Esophagus (tissue), 2 donors: ENCODE measurements around the gene EPN2. TPM values are rescaled to one million over a fixed set of nuclear protein-coding genes. Genes with fewer than 3 reads are reported as not detected.
A peak's percentile ranks its signal among the peaks of the same experiment; 100 is the strongest.

Experiments used
- H3K27ac ChIP-seq, 2 donors: one replicate each; pipeline ENCODE4 v1.5.1; 2013; ENCODE audit warnings: low read depth in 2 of 2, mild to moderate bottlenecking in 2 of 2, inconsistent platforms in 1 of 2, low read length in 1 of 2, moderate library complexity in 1 of 2
- H3K27me3 ChIP-seq, 2 donors: one replicate each; pipeline ENCODE4 v1.6.1; 2013; ENCODE audit warnings: low read length in 2 of 2, control low read depth in 1 of 2, mild to moderate bottlenecking in 1 of 2; ENCODE audit not compliant: insufficient read depth in 2 of 2, control insufficient read depth in 1 of 2
- H3K36me3 ChIP-seq, 2 donors: one replicate each; pipeline ENCODE4 v1.6.1; 2013; ENCODE audit warnings: low read length in 1 of 2; ENCODE audit not compliant: control insufficient read depth in 2 of 2, insufficient read depth in 2 of 2
- H3K4me1 ChIP-seq, 2 donors: one replicate each; pipeline ENCODE4 v1.6.1; 2013; ENCODE audit warnings: low read length in 1 of 2; ENCODE audit not compliant: control insufficient read depth in 2 of 2, insufficient read depth in 2 of 2
- H3K4me3 ChIP-seq, 2 donors: one replicate each; pipeline ENCODE4 v1.5.1; 2013; ENCODE audit warnings: low read length in 2 of 2, mild to moderate bottlenecking in 2 of 2, low read depth in 1 of 2, moderate library complexity in 1 of 2
- H3K9me3 ChIP-seq, 2 donors: one replicate each; pipeline ENCODE4 v1.6.1; 2013; ENCODE audit warnings: mild to moderate bottlenecking in 2 of 2, low read depth in 1 of 2, low read length in 1 of 2, moderate library complexity in 1 of 2; ENCODE audit not compliant: control insufficient read depth in 2 of 2, insufficient read depth in 1 of 2
- whole genome bisulfite sequencing, 2 donors: extraction: QIAGEN DNeasy Blood & Tissue Kit; methylation state at CpG; one replicate each; pipeline ENCODE4 v1.1.7; 2013; 5-methylcytosine and 5-hydroxymethylcytosine counted together
- polyA plus RNA-seq, 2 donors: library from polyadenylated mRNA; stranded (reverse); fragments of 200-250 nt; gene quantifications; one replicate each; pipeline ENCODE4 v1.2.3, GENCODE V29; 2013
- donor health status: healthy with polysubstance abuse.
- donor health status: Bipolar disorder and iron deficiency.

EPN2 gene
- polyA plus RNA-seq, 2 donors, result 27.9 to 44.7 TPM

GRCh38 chr17:19304751-19305150 lies 67.6 kb downstream of the EPN2 start:
- Histone ChIP-seq H3K27me3 (no peaks in the 10 kb centered on the region), H3K4me1 (peaks cover 2 to 17% of the 10 kb centered on the region in 2 donors), H3K36me3 (peaks cover 3 to 27% of the 10 kb centered on the region in 2 donors), H3K4me3 (no peak overlapping the region), H3K27ac (peak overlapping the region in 1 of 2 donors; percentile 66), H3K9me3 (no peaks in the 10 kb centered on the region)
- 94 to 96% methylated on average over 5 of the region's 5 CpGs for whole genome bisulfite sequencing, 2 donors

- peaks cover 3 to 30% of the 10 kb centered on the region in 2 donors for H3K36me3 ChIP-seq
- H3K9me3 ChIP-seq, result no peaks in the 10 kb centered on the region
- H3K4me1 ChIP-seq, result peaks cover 2 to 14% of the 10 kb centered on the region in 2 donors
- H3K27ac ChIP-seq, result no peak overlapping the region
- no peak overlapping the region for H3K4me3 ChIP-seq
- WGBS, 2 donors, result 85 to 88% methylated on average over 5 of the region's 5 CpGs
- no peaks in the 10 kb centered on the region for H3K27me3 ChIP-seq
Observed at GRCh38 chr17:19305256-19305655, 68.1 kb downstream of the EPN2 start.

- 91 to 93% methylated on average over 5 of the region's 5 CpGs for WGBS, 2 donors
- Histone ChIP-seq H3K4me1 (peaks cover 2 to 12% of the 10 kb centered on the region in 2 donors), H3K27ac (no peak overlapping the region), H3K27me3 (no peaks in the 10 kb centered on the region), H3K4me3 (no peak overlapping the region), H3K36me3 (peaks cover 3 to 29% of the 10 kb centered on the region in 2 donors), H3K9me3 (no peaks in the 10 kb centered on the region)
Observed at GRCh38 chr17:19305761-19306159, 68.6 kb downstream of the EPN2 start.

GRCh38 chr17:19306160-19307111 lies 69.3 kb downstream of the EPN2 start:
- Histone ChIP-seq H3K27me3 (no peaks in the 10 kb centered on the region), H3K9me3 (no peaks in the 10 kb centered on the region), H3K27ac (no peak overlapping the region), H3K36me3 (peaks cover 3 to 29% of the 10 kb centered on the region in 2 donors), H3K4me3 (no peak overlapping the region), H3K4me1 (peaks cover 2 to 10% of the 10 kb centered on the region in 2 donors)
- WGBS, 2 donors, result 58 to 59% methylated on average over 10 of the region's 10 CpGs

GRCh38 chr17:19307521-19307920 lies 70.4 kb downstream of the EPN2 start:
- Histone ChIP-seq H3K27me3 (no peaks in the 10 kb centered on the region), H3K27ac (no peak overlapping the region), H3K4me3 (no peak overlapping the region), H3K36me3 (peaks cover 3 to 38% of the 10 kb centered on the region in 2 donors), H3K9me3 (no peaks in the 10 kb centered on the region), H3K4me1 (peaks cover 2 to 6% of the 10 kb centered on the region in 2 donors)
- WGBS, 2 donors, result 94 to 97% methylated on average over 10 of the region's 10 CpGs

- WGBS, 2 donors, result 81 to 92% methylated on average over 8 of the region's 8 CpGs
- H3K27me3 ChIP-seq, result no peaks in the 10 kb centered on the region
- no peak overlapping the region for H3K27ac ChIP-seq
- peaks cover 2 to 6% of the 10 kb centered on the region in 2 donors for H3K4me1 ChIP-seq
- no peaks in the 10 kb centered on the region for H3K9me3 ChIP-seq
- H3K36me3 ChIP-seq, result peaks cover 10 to 38% of the 10 kb centered on the region in 2 donors
- no peak overlapping the region for H3K4me3 ChIP-seq
Observed at GRCh38 chr17:19308398-19308797, 71.2 kb downstream of the EPN2 start.

- H3K4me1 ChIP-seq, result peaks cover 2 to 5% of the 10 kb centered on the region in 2 donors
- WGBS, 2 donors, result 73 to 84% methylated on average over 5 of the region's 5 CpGs
- H3K27me3 ChIP-seq, result no peaks in the 10 kb centered on the region
- peaks cover 10 to 35% of the 10 kb centered on the region in 2 donors for H3K36me3 ChIP-seq
- H3K27ac ChIP-seq, result no peak overlapping the region
- no peak overlapping the region for H3K4me3 ChIP-seq
- H3K9me3 ChIP-seq, result no peaks in the 10 kb centered on the region
Observed at GRCh38 chr17:19309701-19310100, 72.5 kb downstream of the EPN2 start.

- peaks cover 8 to 33% of the 10 kb centered on the region in 2 donors for H3K36me3 ChIP-seq
- no peak overlapping the region for H3K4me3 ChIP-seq
- no peaks in the 10 kb centered on the region for H3K9me3 ChIP-seq
- 76 to 82% methylated on average over 4 of the region's 4 CpGs for WGBS, 2 donors
- peaks cover 2 to 4% of the 10 kb centered on the region in 2 donors for H3K4me1 ChIP-seq
- no peak overlapping the region for H3K27ac ChIP-seq
- no peaks in the 10 kb centered on the region for H3K27me3 ChIP-seq
Observed at GRCh38 chr17:19310151-19310550, 73.0 kb downstream of the EPN2 start.

GRCh38 chr17:19311016-19311415 lies 73.8 kb downstream of the EPN2 start:
- H3K27ac ChIP-seq, result no peak overlapping the region
- H3K9me3 ChIP-seq, result no peaks in the 10 kb centered on the region
- peaks cover 8 to 33% of the 10 kb centered on the region in 2 donors for H3K36me3 ChIP-seq
- peaks cover 2 to 4% of the 10 kb centered on the region in 2 donors for H3K4me1 ChIP-seq
- WGBS, 2 donors, result 93 to 96% methylated on average over 5 of the region's 5 CpGs
- H3K4me3 ChIP-seq, result no peak overlapping the region
- no peaks in the 10 kb centered on the region for H3K27me3 ChIP-seq
